SK-N-MC (cell line): Measurements from ENCODE around the gene COPS7B.

Experiments used
- DNase-seq: peaks from one replicate; pipeline ENCODE4 v3.0.0-alpha.2; 2011; ENCODE audit warnings: low read depth, low spot score
- H3K27ac ChIP-seq: fragments of 200-600 bp; sonication (generic); 2 replicates; pipeline ENCODE4 v1.5.1; 2016; ENCODE audit warnings: mixed run types
- H3K36me3 ChIP-seq: fragments of 200-600 bp; sonication (generic); 2 replicates; pipeline ENCODE4 v1.6.1; 2017; ENCODE audit warnings: antibody characterized with exemption, low read length, mixed read lengths; ENCODE audit not compliant: insufficient read depth
- H3K4me3 ChIP-seq: fragments of 200-600 bp; sonication (generic); 2 replicates; pipeline ENCODE4 v1.5.1; 2016
- H3K9ac ChIP-seq: fragments of 200-600 bp; sonication (generic); 2 replicates; pipeline ENCODE4 v1.8.0; 2017; ENCODE audit warnings: mixed run types, mixed read lengths; ENCODE audit not compliant: insufficient read length
- H3K9me3 ChIP-seq: fragments of 200-600 bp; sonication (generic); 2 replicates; pipeline ENCODE4 v1.6.1; 2017; ENCODE audit warnings: low read depth, mild to moderate bottlenecking, antibody characterized with exemption, low read length, moderate library complexity, mixed read lengths
- EZH2 ChIP-seq: fragments of 200-600 bp; sonication (generic); IDR thresholded peaks from one replicate; pipeline ENCODE4 v1.6.1; 2017; ENCODE audit warnings: antibody characterized with exemption
- FOXP2 ChIP-seq: optimal IDR thresholded peaks from 2 replicates; pipeline ENCODE3; 2011; ENCODE audit warnings: mild to moderate bottlenecking, moderate library complexity; ENCODE audit not compliant: insufficient read depth; ENCODE audit errors: extremely low read length, control extremely low read depth
- POLR2AphosphoS5 ChIP-seq: IDR thresholded peaks from 2 replicates; pipeline ENCODE4 v1.6.1; 2012; ENCODE audit warnings: mild to moderate bottlenecking, low read depth, low read length, borderline replicate concordance

COPS7B gene

GRCh38 chr2:231856959-231857358 lies 70.7 kb downstream of the COPS7B start:
- no peaks in the 10 kb centered on the region for H3K36me3 ChIP-seq
- no peaks in the 10 kb centered on the region for H3K9me3 ChIP-seq
- no peak overlapping the region for H3K4me3 ChIP-seq
- DNase-seq: no peak
- no peak overlapping the region for H3K27ac ChIP-seq
- no peak overlapping the region for H3K9ac ChIP-seq
- TF ChIP-seq FOXP2 (no peak), POLR2AphosphoS5 (no peak), EZH2 (no peak)
